Adrenal gland (tissue), 19 donors: ENCODE results near the gene CNKSR3. TPM values are rescaled to one million over a fixed set of nuclear protein-coding genes. Genes with fewer than 3 reads are reported as not detected.
A peak's percentile ranks its signal among the peaks of the same experiment; 100 is the strongest.

Experiments
- DNase-seq, 7 donors: peaks; one replicate each; pipeline ENCODE4 v3.0.0-alpha.2; 2019 to 2020
- H3K27ac ChIP-seq, 5 donors: fragments of 200-600 bp; sonication (generic) in 4 of 5; 1 replicate in 3 of 5; 2 replicates in 2 of 5; pipeline versions ENCODE4 v1.5.1 to v1.8.0; 2016 to 2020; ENCODE audit warnings: mild to moderate bottlenecking in 1 of 5
- H3K27me3 ChIP-seq: fragments of 200-600 bp; 2 replicates; pipeline ENCODE4 v1.8.0; 2021
- H3K36me3 ChIP-seq, 2 donors: fragments of 200-600 bp; replicated peaks in 1 of 2; 1 replicate in 1 of 2; 2 replicates in 1 of 2; pipeline versions ENCODE4 v1.5.1 to v1.8.0; 2018 to 2022
- H3K4me1 ChIP-seq, 2 donors: fragments of 200-600 bp; replicated peaks in 1 of 2; 1 replicate in 1 of 2; 2 replicates in 1 of 2; pipeline versions ENCODE4 v1.5.1 to v1.8.0; 2018 to 2021
- H3K4me3 ChIP-seq, 4 donors: fragments of 200-600 bp; sonication (generic) in 3 of 4; one replicate each; pipeline ENCODE4 v1.5.1; 2016 to 2018
- H3K9me3 ChIP-seq, 3 donors: fragments of 200-600 bp; sonication (generic) in 1 of 3; replicated peaks in 1 of 3; 1 replicate in 2 of 3; 2 replicates in 1 of 3; pipeline versions ENCODE4 v1.5.1 to v1.8.0; 2016 to 2021
- POLR2A ChIP-seq, 2 donors: fragments of 450-650 bp; IDR thresholded peaks; one replicate each; pipeline ENCODE4 v1.6.1; 2017; ENCODE audit warnings: antibody characterized with exemption in 2 of 2, mild to moderate bottlenecking in 2 of 2, moderate library complexity in 1 of 2
- WGBS, 4 donors: extraction: QIAGEN DNeasy Blood & Tissue Kit in 2 of 4; methylation state at CpG; one replicate each; pipeline versions ENCODE4 v1.1.5 to v1.1.7; 2013 to 2017; 5-methylcytosine and 5-hydroxymethylcytosine counted together
- intact Hi-C, 2 donors: fragments of 100-400 bp; cut with DNase I; formaldehyde crosslinking; loops; one replicate each; pipeline versions ENCODE4 v1.14.1 to v1.15.0; 2022 to 2023
- long read RNA-seq, 10 donors: library from polyadenylated mRNA in 3 of 10; unstranded in 2 of 10; stranded (forward) in 1 of 10; transcript quantifications; one replicate each; pipeline ENCODE4 v2.0.0 and lab custom pipeline, GENCODE V29; 2021 to 2026
- polyA plus RNA-seq, 3 donors: library from polyadenylated mRNA; stranded (reverse); fragments of 200-250 nt in 2 of 3; fragments of 350-450 nt in 1 of 3; fragmentation: Illumina TruSeq in 1 of 3; extraction: RNeasy Lipid Tissue Mini Kit (QIAGEN cat#74804) in 1 of 3; gene quantifications; one replicate each; pipeline ENCODE4 v1.2.3, GENCODE V29; 2013 to 2014
- total RNA-seq, 9 donors: library from RNA; depleted of rRNA in 4 of 9; stranded (reverse); fragments of >200 nt in 4 of 9; fragments of 120-200 nt in 1 of 9; fragmentation: NEBNext Ultra II Directional in 1 of 9; extraction: Animal tissue kit (Norgen Biotek cat#: 25700) in 1 of 9; gene quantifications; one replicate each; pipeline versions ENCODE4 v1.1.0 to v1.2.4, GENCODE V29; 2013 to 2023
- TF ChIP-seq, protein P1 (sequence below), 6 experiments: fragments of 450-650 bp in 4 of 6; fragments of 200-600 bp in 2 of 6; sonication (generic) in 1 of 6; IDR thresholded peaks; 1 replicate in 5 of 6; 2 replicates in 1 of 6; pipeline versions ENCODE4 v1.5.1 to v1.8.0; 2016 to 2021; ENCODE audit warnings: antibody characterized with exemption in 6 of 6, mild to moderate bottlenecking in 2 of 6, moderate library complexity in 1 of 6
- donor health status: healthy with polysubstance abuse.
- donor health status: Bipolar disorder and iron deficiency.
- donor health status: DM: yes; HTN: yes; CAD: no.
- donor health status: DM: no; HTN: no; CAD: no.
- donor health status: DM: no; HTN: no; CAD: no.
- donor health status: DM: yes; HTN: yes; CAD: no.

Gene CNKSR3
- 10 to 100 TPM in 1 of 9 donors, 1 to 10 TPM in 8; 1.3 to 10.7 (median 2.1) TPM for total RNA-seq
- polyA plus RNA-seq, result 1 to 10 TPM; 1.1 to 5.3 (median 2.8) TPM
- long read RNA-seq, donor 1, full-length matches to known transcripts, result 1 of 1 reads
- long read RNA-seq, donor 1, partial matches to known transcripts, result 0 of 1 reads
- long read RNA-seq, donor 1, other reads (novel, unspliced or antisense), result 0 of 1 reads
- long read RNA-seq, donor 2, full-length matches to known transcripts, result 1 of 1 reads
- long read RNA-seq, donor 2, partial matches to known transcripts, result 0 of 1 reads
- long read RNA-seq, donor 2, other reads (novel, unspliced or antisense), result 0 of 1 reads
- long read RNA-seq, donor 3, full-length matches to known transcripts, result 1 of 1 reads
- long read RNA-seq, donor 3, partial matches to known transcripts, result 0 of 1 reads
- long read RNA-seq, donor 3, other reads (novel, unspliced or antisense), result 0 of 1 reads
- long read RNA-seq, donor 4, result 0 reads
- long read RNA-seq, donor 5, full-length matches to known transcripts, result 9 of 12 reads
- long read RNA-seq, donor 5, partial matches to known transcripts, result 1 of 12 reads
- long read RNA-seq, donor 5, other reads (novel, unspliced or antisense), result 2 of 12 reads
- long read RNA-seq, donor 6, partial matches to known transcripts, result 1 of 2 reads
- long read RNA-seq, donor 6, other reads (novel, unspliced or antisense), result 1 of 2 reads
- long read RNA-seq, donor 7, result 0 reads
- long read RNA-seq, donor 8, full-length matches to known transcripts, result 2 of 2 reads
- long read RNA-seq, donor 8, partial matches to known transcripts, result 0 of 2 reads
- long read RNA-seq, donor 8, other reads (novel, unspliced or antisense), result 0 of 2 reads
- long read RNA-seq, donor 9, result 0 reads
- long read RNA-seq, donor 10, full-length matches to known transcripts, result 2 of 2 reads
- long read RNA-seq, donor 10, partial matches to known transcripts, result 0 of 2 reads
- long read RNA-seq, donor 10, other reads (novel, unspliced or antisense), result 0 of 2 reads

DNA sequence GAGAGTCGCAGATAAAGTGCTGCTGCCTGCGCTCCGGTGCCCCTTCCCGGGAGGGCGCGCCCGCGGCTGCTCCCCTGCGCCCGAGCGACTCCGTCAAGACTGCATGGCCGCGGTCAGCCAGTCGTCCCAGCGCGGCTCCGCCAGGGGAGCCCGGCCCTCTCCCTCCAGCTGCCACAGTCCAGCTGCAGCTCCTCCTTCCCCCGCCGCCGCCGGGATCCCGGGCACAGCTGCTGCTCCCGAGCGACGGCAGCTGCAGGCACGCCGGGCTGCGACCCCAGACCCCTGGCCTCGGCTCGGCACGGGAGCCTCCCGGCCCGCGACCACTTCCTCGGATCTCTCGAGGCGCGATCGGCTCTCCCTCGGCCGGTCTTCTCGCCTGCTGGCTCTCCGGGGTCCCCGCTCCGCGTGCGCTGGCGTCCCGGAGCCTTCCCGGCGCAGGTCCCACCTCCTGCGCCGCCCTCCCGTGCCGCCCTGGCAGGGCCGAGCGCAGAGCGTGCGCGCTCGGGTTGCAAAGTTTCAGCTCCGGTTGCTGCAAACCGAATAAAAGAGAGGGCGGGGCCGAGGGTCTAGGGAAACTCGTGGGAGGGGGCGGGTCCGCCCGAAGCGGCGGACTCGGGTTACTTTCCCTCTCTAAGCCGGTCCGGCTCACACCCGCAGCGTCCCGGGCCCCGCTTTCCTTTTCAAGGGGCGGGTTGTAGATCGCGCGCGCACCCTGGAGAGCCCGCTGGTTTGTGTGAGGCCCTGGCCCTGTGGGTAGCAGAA, at the start of gene CNKSR3:
Gene CNKSR3 (minus strand): TSS at position 542 of the 762 bp plus-strand sequence. CDS start 571 bp downstream, outside the sequence.
- Histone ChIP-seq H3K36me3 (no peaks in the 10 kb centered on the region), H3K4me1 (peaks cover 5 to 12% of the 10 kb centered on the region in 2 donors), H3K27ac (peak within 1 kb of the TSS in 4 of 5 donors; percentile 66 to 87 (median 82)), H3K27me3 (no peaks in the 10 kb centered on the region), H3K9me3 (no peaks in the 10 kb centered on the region), H3K4me3 (peak within 1 kb of the TSS; percentile 22 to 70 (median 53))
- DNase-seq, result peak; percentile 82 to 91 (median 88)
- TF ChIP-seq, protein P1, sequence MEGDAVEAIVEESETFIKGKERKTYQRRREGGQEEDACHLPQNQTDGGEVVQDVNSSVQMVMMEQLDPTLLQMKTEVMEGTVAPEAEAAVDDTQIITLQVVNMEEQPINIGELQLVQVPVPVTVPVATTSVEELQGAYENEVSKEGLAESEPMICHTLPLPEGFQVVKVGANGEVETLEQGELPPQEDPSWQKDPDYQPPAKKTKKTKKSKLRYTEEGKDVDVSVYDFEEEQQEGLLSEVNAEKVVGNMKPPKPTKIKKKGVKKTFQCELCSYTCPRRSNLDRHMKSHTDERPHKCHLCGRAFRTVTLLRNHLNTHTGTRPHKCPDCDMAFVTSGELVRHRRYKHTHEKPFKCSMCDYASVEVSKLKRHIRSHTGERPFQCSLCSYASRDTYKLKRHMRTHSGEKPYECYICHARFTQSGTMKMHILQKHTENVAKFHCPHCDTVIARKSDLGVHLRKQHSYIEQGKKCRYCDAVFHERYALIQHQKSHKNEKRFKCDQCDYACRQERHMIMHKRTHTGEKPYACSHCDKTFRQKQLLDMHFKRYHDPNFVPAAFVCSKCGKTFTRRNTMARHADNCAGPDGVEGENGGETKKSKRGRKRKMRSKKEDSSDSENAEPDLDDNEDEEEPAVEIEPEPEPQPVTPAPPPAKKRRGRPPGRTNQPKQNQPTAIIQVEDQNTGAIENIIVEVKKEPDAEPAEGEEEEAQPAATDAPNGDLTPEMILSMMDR (IDR thresholded peaks at IDR 0.05), result peak in 2 of 6 experiments; percentile 22 to 30
- peak in 1 of 2 donors; percentile 72 for TF ChIP-seq POLR2A (IDR thresholded peaks at IDR 0.05)
- intact Hi-C loops, result no loop called here
- 0 to 1% (median 0%) methylated on average over 20 to 86 of the region's 86 CpGs for WGBS, 4 donors

DNA sequence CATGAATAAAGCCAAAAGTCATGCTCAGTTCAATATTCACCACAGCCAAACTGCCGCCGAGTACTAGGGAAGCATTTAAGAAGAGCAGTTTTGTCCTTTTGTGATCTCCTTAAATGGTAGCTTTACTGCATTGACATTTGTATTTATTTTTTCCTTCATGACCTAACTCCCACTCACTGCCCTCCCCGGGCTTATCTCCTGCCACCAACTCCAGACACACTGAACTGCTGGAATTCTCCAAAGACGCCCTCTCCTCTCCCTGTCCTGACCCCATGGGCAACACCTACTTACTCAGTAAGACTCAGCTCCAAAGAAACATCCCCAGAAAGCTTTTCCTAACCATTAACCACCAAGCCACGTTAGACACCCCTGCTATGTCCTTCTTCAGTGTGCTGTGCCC, 48.5 kb upstream of the CNKSR3 start:
- intact Hi-C loops, result no loop called here
- Histone ChIP-seq H3K4me1 (no peaks in the 10 kb centered on the region), H3K27me3 (peaks cover 7% of the 10 kb centered on the region), H3K36me3 (no peaks in the 10 kb centered on the region), H3K4me3 (no peak overlapping the region), H3K9me3 (no peaks in the 10 kb centered on the region), H3K27ac (no peak overlapping the region)
- DNase-seq, result no peak
- 48 to 65% (median 55%) methylated on average over 5 of the region's 5 CpGs for WGBS, 4 donors
- TF ChIP-seq, protein P1 (IDR thresholded peaks at IDR 0.05), result no peak
- no peak for TF ChIP-seq POLR2A (IDR thresholded peaks at IDR 0.05)

DNA sequence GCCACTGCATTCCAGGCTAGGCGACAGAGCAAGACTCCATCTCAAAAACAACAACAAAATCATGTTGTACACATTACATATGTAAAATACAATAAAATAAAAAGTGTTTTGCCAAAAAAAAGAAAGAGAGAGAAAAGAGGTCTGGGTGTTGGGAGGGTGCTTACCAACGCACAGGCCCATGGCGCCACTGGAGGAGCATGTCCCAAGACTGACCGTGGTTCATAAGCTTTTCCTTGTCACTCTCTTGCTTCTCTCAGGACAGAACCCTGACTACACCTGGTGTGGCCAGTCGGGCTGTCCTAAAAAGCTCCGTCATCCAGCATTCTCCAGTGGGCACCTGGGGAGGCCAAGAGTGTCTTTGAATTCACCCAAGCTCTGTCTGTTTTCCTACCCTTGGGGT, 48.0 kb upstream of the CNKSR3 start:
- Histone ChIP-seq H3K9me3 (no peaks in the 10 kb centered on the region), H3K4me1 (no peaks in the 10 kb centered on the region), H3K36me3 (no peaks in the 10 kb centered on the region), H3K4me3 (no peak overlapping the region), H3K27ac (no peak overlapping the region), H3K27me3 (peaks cover 7% of the 10 kb centered on the region)
- TF ChIP-seq, protein P1 (IDR thresholded peaks at IDR 0.05), result no peak
- WGBS, 4 donors, result 90 to 94% (median 91%) methylated on average over 6 of the region's 6 CpGs
- intact Hi-C loops, result no loop called here
- DNase-seq, result no peak
